NCI-H748 treated with DMSO at 0.1 percent for 48 hours (cell line): Measurements from ENCODE around the gene SMTNL2.
A peak's percentile ranks its signal among the peaks of the same experiment; 100 is the strongest.

ENCODE experiments used
- DNase-seq: peaks from one replicate; lab custom pipeline; 2025; lab: John Stamatoyannopoulos, UW

Gene SMTNL2

GRCh38 chr17:4545217-4545951, 38.9 kb upstream of the SMTNL2 start:
- no peak for DNase-seq

- no peak for DNase-seq
Measured at GRCh38 chr17:4547118-4547906, 37.0 kb upstream of the SMTNL2 start.

- DNase-seq: no peak
Measured at GRCh38 chr17:4548061-4548461, 36.3 kb upstream of the SMTNL2 start.

- DNase-seq: no peak
Measured at GRCh38 chr17:4548721-4549531, 35.4 kb upstream of the SMTNL2 start.

- DNase-seq: no peak
Measured at GRCh38 chr17:4549781-4550533, 34.4 kb upstream of the SMTNL2 start.

GRCh38 chr17:4550534-4551039, 33.7 kb upstream of the SMTNL2 start:
- DNase-seq: no peak

GRCh38 chr17:4551141-4551540, 33.2 kb upstream of the SMTNL2 start:
- DNase-seq: no peak

- DNase-seq: no peak
Measured at GRCh38 chr17:4551796-4552525, 32.4 kb upstream of the SMTNL2 start.

- DNase-seq: no peak
Measured at GRCh38 chr17:4553669-4554068, 30.7 kb upstream of the SMTNL2 start.

- DNase-seq: no peak
Measured at GRCh38 chr17:4554441-4554996, 29.8 kb upstream of the SMTNL2 start.

GRCh38 chr17:4554997-4555799, 29.1 kb upstream of the SMTNL2 start, which contains the start of gene MYBBP1A:
Gene MYBBP1A (minus strand): TSS chr17:4555384. CDS start chr17:4555324, 60 bp downstream.
- DNase-seq: peak; percentile 94

GRCh38 chr17:4555873-4556759, 28.2 kb upstream of the SMTNL2 start:
- DNase-seq: no peak

GRCh38 chr17:4556996-4557395, 27.3 kb upstream of the SMTNL2 start:
- no peak for DNase-seq

- no peak for DNase-seq
Measured at GRCh38 chr17:4557626-4558346, 26.5 kb upstream of the SMTNL2 start.

GRCh38 chr17:4558347-4558971, 25.9 kb upstream of the SMTNL2 start:
- no peak for DNase-seq

- no peak for DNase-seq
Measured at GRCh38 chr17:4559139-4559791, 25.1 kb upstream of the SMTNL2 start.

GRCh38 chr17:4559966-4560365, 24.4 kb upstream of the SMTNL2 start:
- DNase-seq: no peak
